Ishikawa (cell line): ENCODE results near the gene GDPD1.
A peak's percentile ranks its signal among the peaks of the same experiment; 100 is the strongest.

ENCODE experiments used
- CEBPB ChIP-seq: IDR thresholded peaks from 2 replicates; pipeline ENCODE4 v1.6.1; 2012
- CREB1 ChIP-seq: IDR thresholded peaks from 2 replicates; pipeline ENCODE4 v1.6.1; 2012; ENCODE audit warnings: low read depth
- EGR1 ChIP-seq: IDR thresholded peaks from 2 replicates; pipeline ENCODE4 v1.6.1; 2012
- EP300 ChIP-seq: IDR thresholded peaks from 2 replicates; pipeline ENCODE4 v1.6.1; 2012; ENCODE audit warnings: borderline replicate concordance
- FOXM1 ChIP-seq: IDR thresholded peaks from 2 replicates; pipeline ENCODE4 v1.6.1; 2012; ENCODE audit warnings: low read depth, borderline replicate concordance
- MAX ChIP-seq: IDR thresholded peaks from 2 replicates; pipeline ENCODE4 v1.6.1; 2012
- NFIC ChIP-seq: IDR thresholded peaks from 2 replicates; pipeline ENCODE4 v1.6.1; 2012
- RAD21 ChIP-seq: IDR thresholded peaks from 2 replicates; pipeline ENCODE4 v1.6.1; 2012; ENCODE audit warnings: low read depth
- REST ChIP-seq: IDR thresholded peaks from 2 replicates; pipeline ENCODE4 v1.6.1; 2012; ENCODE audit warnings: low read depth, mild to moderate bottlenecking
- TAF1 ChIP-seq: IDR thresholded peaks from 2 replicates; pipeline ENCODE4 v1.6.1; 2012; ENCODE audit warnings: low read depth, mild to moderate bottlenecking
- TCF12 ChIP-seq: IDR thresholded peaks from 2 replicates; pipeline ENCODE4 v1.6.1; 2012; ENCODE audit warnings: low read depth
- TEAD4 ChIP-seq: IDR thresholded peaks from 2 replicates; pipeline ENCODE4 v1.6.1; 2012
- YY1 ChIP-seq: IDR thresholded peaks from 2 replicates; pipeline ENCODE4 v1.6.1; 2012; ENCODE audit warnings: low read depth
- ZBTB7A ChIP-seq: IDR thresholded peaks from 2 replicates; pipeline ENCODE4 v1.6.1; 2012; ENCODE audit warnings: low read depth
- TF ChIP-seq, protein P1 (sequence below): IDR thresholded peaks from 2 replicates; pipeline ENCODE4 v1.6.1; 2012

The GDPD1 gene

GRCh38 chr17:59296190-59296589, 75.9 kb downstream of the GDPD1 start:
- TF ChIP-seq CEBPB (peak; percentile 83), RAD21 (no peak)

DNA sequence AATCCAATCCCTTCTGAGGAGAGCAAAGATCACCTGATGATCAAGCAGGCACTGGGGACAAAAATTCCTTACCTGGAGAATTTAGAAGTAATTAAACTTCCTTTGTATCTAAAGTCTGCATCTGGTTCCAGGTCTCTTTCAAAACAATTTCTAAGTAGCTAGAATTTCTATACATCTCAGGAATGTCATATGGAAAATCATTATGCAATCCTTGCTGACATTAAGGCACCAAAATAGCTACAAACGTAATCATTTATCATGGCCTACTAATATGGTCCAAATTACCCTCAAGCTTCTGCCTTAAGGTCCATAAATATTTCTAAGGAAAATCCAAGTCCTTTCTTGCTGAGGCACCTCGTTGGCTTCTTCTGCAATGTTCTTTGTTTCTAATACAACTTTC, 78.2 kb downstream of the GDPD1 start:
- TF ChIP-seq YY1, result no peak
- TF ChIP-seq, protein P1, sequence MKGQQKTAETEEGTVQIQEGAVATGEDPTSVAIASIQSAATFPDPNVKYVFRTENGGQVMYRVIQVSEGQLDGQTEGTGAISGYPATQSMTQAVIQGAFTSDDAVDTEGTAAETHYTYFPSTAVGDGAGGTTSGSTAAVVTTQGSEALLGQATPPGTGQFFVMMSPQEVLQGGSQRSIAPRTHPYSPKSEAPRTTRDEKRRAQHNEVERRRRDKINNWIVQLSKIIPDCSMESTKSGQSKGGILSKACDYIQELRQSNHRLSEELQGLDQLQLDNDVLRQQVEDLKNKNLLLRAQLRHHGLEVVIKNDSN, result no peak
- TF ChIP-seq RAD21, result no peak
- TF ChIP-seq TAF1, result no peak
- TF ChIP-seq REST, result no peak
- no peak for TF ChIP-seq FOXM1
- no peak for TF ChIP-seq CEBPB
- no peak for TF ChIP-seq MAX

GRCh38 chr17:59299400-59300092, 79.2 kb downstream of the GDPD1 start:
- TF ChIP-seq MAX (no peak), FOXM1 (no peak), TAF1 (no peak), REST (no peak)

DNA sequence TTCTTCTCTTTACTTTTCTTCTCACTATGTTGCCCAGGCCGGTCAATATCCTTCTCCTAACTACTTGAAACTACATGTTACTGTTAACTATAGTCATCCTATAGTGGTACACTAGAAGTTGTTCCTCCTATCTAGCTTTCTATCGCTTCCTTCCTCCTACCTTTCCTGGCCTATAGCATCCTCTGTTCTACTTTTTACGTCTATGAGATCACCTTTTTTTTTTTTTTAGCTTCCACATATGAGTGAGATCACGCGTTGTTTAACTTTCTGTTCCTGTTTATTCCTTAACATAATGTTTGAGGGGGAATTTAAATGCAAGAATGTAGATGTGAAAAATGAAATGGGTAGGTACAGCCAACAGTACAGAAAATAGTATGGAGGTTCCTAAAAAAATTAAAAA, 80.6 kb downstream of the GDPD1 start:
- TF ChIP-seq, protein P1, result no peak
- TF ChIP-seq REST (no peak), EP300 (no peak), YY1 (no peak), CEBPB (no peak), ZBTB7A (no peak), RAD21 (no peak), MAX (no peak), TCF12 (no peak), EGR1 (no peak), FOXM1 (no peak), TAF1 (no peak), NFIC (no peak), CREB1 (no peak), TEAD4 (no peak)

GRCh38 chr17:59304811-59305210, 84.5 kb downstream of the GDPD1 start:
- TF ChIP-seq EGR1 (no peak), TEAD4 (no peak), REST (no peak), YY1 (no peak), MAX (no peak), TCF12 (no peak), CREB1 (no peak)
